Endothelial cell of umbilical vein (primary cell): ENCODE measurements around the gene MLF2.
"Not testable (repeated sequence)": the region's sequence is repeated elsewhere in the genome, so short reads cannot be mapped to it uniquely, and the experiment has no call there.

Source experiments
- EZH2 ChIP-seq: IDR thresholded peaks from 2 replicates; pipeline ENCODE4 v1.6.1; 2012; ENCODE audit warnings: borderline replicate concordance, low read depth, mild to moderate bottlenecking, moderate library complexity, low read length, inconsistent platforms; ENCODE audit not compliant: severe bottlenecking
- JUN ChIP-seq: IDR thresholded peaks from 2 replicates; pipeline ENCODE4 v1.6.1; 2011; ENCODE audit warnings: borderline replicate concordance, low read depth; ENCODE audit not compliant: insufficient read length, insufficient read depth
- POLR2A ChIP-seq: IDR thresholded peaks from 2 replicates; pipeline ENCODE4 v1.6.1; 2012; ENCODE audit warnings: low read depth, mild to moderate bottlenecking, control low read depth, low read length
- POLR2AphosphoS5 ChIP-seq: IDR thresholded peaks from 2 replicates; pipeline ENCODE4 v1.6.1; 2012; ENCODE audit warnings: low read depth, mild to moderate bottlenecking, control low read depth, low read length, moderate library complexity; ENCODE audit not compliant: insufficient read depth
- TF ChIP-seq, protein P1 (sequence below), 2 donors: IDR thresholded peaks; 1 replicate in 1 of 2; 2 replicates in 1 of 2; pipeline ENCODE4 v1.5.1; 2011; ENCODE audit warnings: low read length in 2 of 2, mild to moderate bottlenecking in 2 of 2, moderate library complexity in 2 of 2, control low read depth in 1 of 2, inconsistent platforms in 1 of 2, low read depth in 1 of 2; ENCODE audit not compliant: insufficient read depth in 1 of 2; ENCODE audit errors: extremely low read depth in 1 of 2

- TF ChIP-seq POLR2AphosphoS5, POLR2A, JUN, EZH2: not testable (repeated sequence)
- TF ChIP-seq, protein P1, sequence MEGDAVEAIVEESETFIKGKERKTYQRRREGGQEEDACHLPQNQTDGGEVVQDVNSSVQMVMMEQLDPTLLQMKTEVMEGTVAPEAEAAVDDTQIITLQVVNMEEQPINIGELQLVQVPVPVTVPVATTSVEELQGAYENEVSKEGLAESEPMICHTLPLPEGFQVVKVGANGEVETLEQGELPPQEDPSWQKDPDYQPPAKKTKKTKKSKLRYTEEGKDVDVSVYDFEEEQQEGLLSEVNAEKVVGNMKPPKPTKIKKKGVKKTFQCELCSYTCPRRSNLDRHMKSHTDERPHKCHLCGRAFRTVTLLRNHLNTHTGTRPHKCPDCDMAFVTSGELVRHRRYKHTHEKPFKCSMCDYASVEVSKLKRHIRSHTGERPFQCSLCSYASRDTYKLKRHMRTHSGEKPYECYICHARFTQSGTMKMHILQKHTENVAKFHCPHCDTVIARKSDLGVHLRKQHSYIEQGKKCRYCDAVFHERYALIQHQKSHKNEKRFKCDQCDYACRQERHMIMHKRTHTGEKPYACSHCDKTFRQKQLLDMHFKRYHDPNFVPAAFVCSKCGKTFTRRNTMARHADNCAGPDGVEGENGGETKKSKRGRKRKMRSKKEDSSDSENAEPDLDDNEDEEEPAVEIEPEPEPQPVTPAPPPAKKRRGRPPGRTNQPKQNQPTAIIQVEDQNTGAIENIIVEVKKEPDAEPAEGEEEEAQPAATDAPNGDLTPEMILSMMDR (IDR thresholded peaks at IDR 0.05; ENCODE audit: extremely low read depth in 1 of 2, insufficient read depth in 1 of 2, low read depth in 1 of 2, low read length in 2 of 2) = not testable (repeated sequence)
Measured at GRCh38 chr12:6742080-6742479, 10.9 kb downstream of the MLF2 start.
